HepG2 (cell line): ENCODE measurements around the gene NOL4L. TPM values are rescaled to one million over a fixed set of nuclear protein-coding genes. Genes with fewer than 3 reads are reported as not detected.

Experiments
- GABPA ChIP-seq, 2 experiments: IDR thresholded peaks; 2 replicates each; pipeline ENCODE4 v1.6.1; 2011 to 2016; ENCODE audit warnings: low read depth in 2 of 2, low read length in 1 of 2, missing biosample characterization in 1 of 2, missing genetic modification characterization in 1 of 2
- GATA4 ChIP-seq: sonication (generic); IDR thresholded peaks from 2 replicates; pipeline ENCODE4 v1.6.1; 2016; ENCODE audit warnings: antibody characterized with exemption, low read depth, borderline replicate concordance
- SMAD3 ChIP-seq: sonication (generic); formaldehyde crosslinking; IDR thresholded peaks from 2 replicates; pipeline ENCODE4 v1.4.0; 2020; ENCODE audit warnings: missing genetic modification reagents
- THAP11 ChIP-seq: IDR thresholded peaks from 2 replicates; pipeline ENCODE4 v1.6.1; 2016; ENCODE audit warnings: missing biosample characterization, missing genetic modification reagents
- ZFP36 ChIP-seq: fragments of 150-350 bp; IDR thresholded peaks from 2 replicates; pipeline ENCODE4 v1.6.1; 2018; ENCODE audit warnings: borderline replicate concordance, low read length, low read depth; ENCODE audit not compliant: partially characterized antibody
- ZNF263 ChIP-seq: sonication (generic); formaldehyde crosslinking; IDR thresholded peaks from 2 replicates; pipeline ENCODE4 v1.4.0; 2020; ENCODE audit warnings: missing genetic modification reagents
- ZNF296 ChIP-seq: sonication (generic); formaldehyde crosslinking; conservative IDR thresholded peaks from 2 replicates; pipeline ENCODE4 v1.5.0; 2020; ENCODE audit warnings: mild to moderate bottlenecking, missing genetic modification reagents
- ZNF761 ChIP-seq: sonication (generic); formaldehyde crosslinking; conservative IDR thresholded peaks from 2 replicates; pipeline ENCODE4 v1.4.0; 2020; ENCODE audit warnings: mild to moderate bottlenecking, missing genetic modification reagents
- ZNF777 ChIP-seq: sonication (generic); formaldehyde crosslinking; IDR thresholded peaks from 2 replicates; pipeline ENCODE4 v1.4.0; 2020; ENCODE audit warnings: missing genetic modification reagents
- ZNF788 ChIP-seq: sonication (generic); formaldehyde crosslinking; IDR thresholded peaks from 2 replicates; pipeline ENCODE4 v1.5.0; 2020; ENCODE audit warnings: mild to moderate bottlenecking, missing genetic modification reagents, borderline replicate concordance
- polyA plus RNA-seq, 8 experiments: library from polyadenylated mRNA; depleted of rRNA in 3 of 8; stranded (reverse) in 7 of 8; unstranded in 1 of 8; fragments of >200 nt; fragmentation: Illumina TruSeq in 4 of 8; extraction: Trizol in 4 of 8; gene quantifications; 2 replicates each; pipeline versions ENCODE4 v1.2.1 to v1.2.3, GENCODE V29; 2011 to 2016; ENCODE audit warnings: low read depth in 4 of 8, missing spikeins in 1 of 8, mixed read lengths in 1 of 8; ENCODE audit not compliant: insufficient read depth in 1 of 8
- total RNA-seq, 5 experiments: library from RNA; depleted of rRNA; stranded (reverse); fragments of >200 nt; fragmentation: Illumina TruSeq; extraction: Trizol; gene quantifications; 2 replicates each; pipeline ENCODE4 v1.2.3, GENCODE V29; 2016; ENCODE audit warnings: low read depth in 1 of 5
- TF ChIP-seq, protein P1 (sequence below): sonication (generic); formaldehyde crosslinking; IDR thresholded peaks from 2 replicates; pipeline ENCODE4 v1.9.0; 2021; ENCODE audit warnings: missing genetic modification reagents, borderline replicate concordance
- TF ChIP-seq, protein P2 (sequence below): sonication (generic); formaldehyde crosslinking; IDR thresholded peaks from 2 replicates; pipeline ENCODE4 v1.4.0; 2020; ENCODE audit warnings: missing genetic modification reagents
- TF ChIP-seq, protein P3 (sequence below), 2 experiments: sonication (generic) in 1 of 2; formaldehyde crosslinking in 1 of 2; IDR thresholded peaks; 2 replicates each; pipeline versions ENCODE4 v1.5.1 to v1.6.1; 2011 to 2020; ENCODE audit warnings: borderline replicate concordance in 1 of 2, low read depth in 1 of 2, low read length in 1 of 2, mild to moderate bottlenecking in 1 of 2, missing genetic modification reagents in 1 of 2, moderate library complexity in 1 of 2
- TF ChIP-seq, protein P4 (sequence below): sonication (generic); formaldehyde crosslinking; IDR thresholded peaks from 2 replicates; pipeline ENCODE4 v1.4.0; 2020; ENCODE audit warnings: missing genetic modification reagents
- TF ChIP-seq, protein P5 (sequence below): IDR thresholded peaks from 2 replicates; pipeline ENCODE4 v1.6.1; 2016; ENCODE audit warnings: low read depth, missing genetic modification reagents, missing compliant biosample characterization

NOL4L gene
- total and polyA plus RNA-seq, 2 of the 13 experiments (the other 11 are each of a cell fraction or from before 2014, with no cell fraction given), result 16.6 to 35.4 TPM

DNA sequence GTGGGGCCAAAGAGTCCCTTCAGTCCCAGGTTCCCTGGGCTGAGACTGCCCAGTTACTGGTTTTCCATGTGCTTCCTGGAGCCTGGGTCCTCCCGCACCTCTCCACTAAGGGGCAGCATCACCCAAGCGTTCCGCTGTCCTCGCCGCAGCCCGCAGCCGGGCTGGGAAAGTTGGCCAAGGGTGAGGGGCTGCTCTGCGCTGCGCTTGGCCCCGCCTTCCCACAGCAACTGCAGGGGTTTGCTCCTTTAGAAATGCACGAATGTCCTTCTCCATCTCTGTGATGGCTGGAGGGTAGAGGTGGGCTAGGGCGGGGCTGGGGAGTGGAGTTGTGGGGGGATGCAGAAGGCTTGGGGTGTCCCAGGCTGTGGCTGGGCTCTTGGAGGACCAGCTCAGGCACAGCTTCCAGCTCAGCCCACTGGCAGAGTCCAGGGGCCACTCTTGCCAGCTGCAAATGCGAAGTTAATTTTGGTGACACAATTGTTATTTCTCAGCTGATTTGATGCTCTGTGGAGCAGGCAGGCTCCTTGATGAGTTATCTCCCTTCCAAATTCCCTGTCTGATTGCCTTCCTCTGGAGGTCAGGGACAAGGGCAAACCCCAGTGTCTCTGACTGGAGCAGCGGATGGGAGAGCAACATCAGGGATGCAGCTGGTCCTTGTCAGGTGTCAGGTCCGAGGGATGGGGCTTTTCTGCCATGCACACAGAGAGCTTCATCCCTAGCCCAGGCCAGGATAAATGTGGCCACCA is 63.2 kb downstream of the NOL4L start (continued):
- TF ChIP-seq, protein P1, sequence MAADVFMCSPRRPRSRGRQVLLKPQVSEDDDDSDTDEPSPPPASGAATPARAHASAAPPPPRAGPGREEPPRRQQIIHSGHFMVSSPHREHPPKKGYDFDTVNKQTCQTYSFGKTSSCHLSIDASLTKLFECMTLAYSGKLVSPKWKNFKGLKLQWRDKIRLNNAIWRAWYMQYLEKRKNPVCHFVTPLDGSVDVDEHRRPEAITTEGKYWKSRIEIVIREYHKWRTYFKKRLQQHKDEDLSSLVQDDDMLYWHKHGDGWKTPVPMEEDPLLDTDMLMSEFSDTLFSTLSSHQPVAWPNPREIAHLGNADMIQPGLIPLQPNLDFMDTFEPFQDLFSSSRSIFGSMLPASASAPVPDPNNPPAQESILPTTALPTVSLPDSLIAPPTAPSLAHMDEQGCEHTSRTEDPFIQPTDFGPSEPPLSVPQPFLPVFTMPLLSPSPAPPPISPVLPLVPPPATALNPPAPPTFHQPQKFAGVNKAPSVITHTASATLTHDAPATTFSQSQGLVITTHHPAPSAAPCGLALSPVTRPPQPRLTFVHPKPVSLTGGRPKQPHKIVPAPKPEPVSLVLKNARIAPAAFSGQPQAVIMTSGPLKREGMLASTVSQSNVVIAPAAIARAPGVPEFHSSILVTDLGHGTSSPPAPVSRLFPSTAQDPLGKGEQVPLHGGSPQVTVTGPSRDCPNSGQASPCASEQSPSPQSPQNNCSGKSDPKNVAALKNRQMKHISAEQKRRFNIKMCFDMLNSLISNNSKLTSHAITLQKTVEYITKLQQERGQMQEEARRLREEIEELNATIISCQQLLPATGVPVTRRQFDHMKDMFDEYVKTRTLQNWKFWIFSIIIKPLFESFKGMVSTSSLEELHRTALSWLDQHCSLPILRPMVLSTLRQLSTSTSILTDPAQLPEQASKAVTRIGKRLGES (CRISPR knock-in tag), result no peak
- TF ChIP-seq GABPA (IDR thresholded peaks at IDR 0.05; ENCODE audit: low read depth, low read length) (no peak), GABPA (CRISPR knock-in tag; IDR thresholded peaks at IDR 0.05; ENCODE audit: low read depth) (no peak), ZNF777 (CRISPR knock-in tag) (peak; percentile 57; the same call in 1 of the 2 replicates), ZNF296 (CRISPR knock-in tag) (no peak; the same call in 1 of the 2 replicates), ZNF788 (peak; percentile 69; the same call in 1 of the 2 replicates), ZFP36 (peak; percentile 50), ZNF263 (peak; percentile 77), SMAD3 (0 out of 2 replicates have a peak, but pooled peaks have one; percentile 68), THAP11 (CRISPR knock-in tag) (peak; percentile 72), ZNF761 (0 out of 2 replicates have a peak, but pooled peaks have one; percentile 51), GATA4 (no peak)
- TF ChIP-seq, protein P2, sequence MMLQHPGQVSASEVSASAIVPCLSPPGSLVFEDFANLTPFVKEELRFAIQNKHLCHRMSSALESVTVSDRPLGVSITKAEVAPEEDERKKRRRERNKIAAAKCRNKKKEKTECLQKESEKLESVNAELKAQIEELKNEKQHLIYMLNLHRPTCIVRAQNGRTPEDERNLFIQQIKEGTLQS (CRISPR knock-in tag), result no peak
- TF ChIP-seq, protein P3, sequence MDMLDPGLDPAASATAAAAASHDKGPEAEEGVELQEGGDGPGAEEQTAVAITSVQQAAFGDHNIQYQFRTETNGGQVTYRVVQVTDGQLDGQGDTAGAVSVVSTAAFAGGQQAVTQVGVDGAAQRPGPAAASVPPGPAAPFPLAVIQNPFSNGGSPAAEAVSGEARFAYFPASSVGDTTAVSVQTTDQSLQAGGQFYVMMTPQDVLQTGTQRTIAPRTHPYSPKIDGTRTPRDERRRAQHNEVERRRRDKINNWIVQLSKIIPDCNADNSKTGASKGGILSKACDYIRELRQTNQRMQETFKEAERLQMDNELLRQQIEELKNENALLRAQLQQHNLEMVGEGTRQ (IDR thresholded peaks at IDR 0.05; ENCODE audit: low read depth, low read length), result no peak
- TF ChIP-seq, protein P3 (CRISPR knock-in tag; IDR thresholded peaks at IDR 0.05; ENCODE audit: borderline replicate concordance), result no peak
- TF ChIP-seq, protein P4, sequence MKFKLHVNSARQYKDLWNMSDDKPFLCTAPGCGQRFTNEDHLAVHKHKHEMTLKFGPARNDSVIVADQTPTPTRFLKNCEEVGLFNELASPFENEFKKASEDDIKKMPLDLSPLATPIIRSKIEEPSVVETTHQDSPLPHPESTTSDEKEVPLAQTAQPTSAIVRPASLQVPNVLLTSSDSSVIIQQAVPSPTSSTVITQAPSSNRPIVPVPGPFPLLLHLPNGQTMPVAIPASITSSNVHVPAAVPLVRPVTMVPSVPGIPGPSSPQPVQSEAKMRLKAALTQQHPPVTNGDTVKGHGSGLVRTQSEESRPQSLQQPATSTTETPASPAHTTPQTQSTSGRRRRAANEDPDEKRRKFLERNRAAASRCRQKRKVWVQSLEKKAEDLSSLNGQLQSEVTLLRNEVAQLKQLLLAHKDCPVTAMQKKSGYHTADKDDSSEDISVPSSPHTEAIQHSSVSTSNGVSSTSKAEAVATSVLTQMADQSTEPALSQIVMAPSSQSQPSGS (CRISPR knock-in tag), result peak; percentile 63; the same call in 1 of the 2 replicates
- TF ChIP-seq, protein P5, sequence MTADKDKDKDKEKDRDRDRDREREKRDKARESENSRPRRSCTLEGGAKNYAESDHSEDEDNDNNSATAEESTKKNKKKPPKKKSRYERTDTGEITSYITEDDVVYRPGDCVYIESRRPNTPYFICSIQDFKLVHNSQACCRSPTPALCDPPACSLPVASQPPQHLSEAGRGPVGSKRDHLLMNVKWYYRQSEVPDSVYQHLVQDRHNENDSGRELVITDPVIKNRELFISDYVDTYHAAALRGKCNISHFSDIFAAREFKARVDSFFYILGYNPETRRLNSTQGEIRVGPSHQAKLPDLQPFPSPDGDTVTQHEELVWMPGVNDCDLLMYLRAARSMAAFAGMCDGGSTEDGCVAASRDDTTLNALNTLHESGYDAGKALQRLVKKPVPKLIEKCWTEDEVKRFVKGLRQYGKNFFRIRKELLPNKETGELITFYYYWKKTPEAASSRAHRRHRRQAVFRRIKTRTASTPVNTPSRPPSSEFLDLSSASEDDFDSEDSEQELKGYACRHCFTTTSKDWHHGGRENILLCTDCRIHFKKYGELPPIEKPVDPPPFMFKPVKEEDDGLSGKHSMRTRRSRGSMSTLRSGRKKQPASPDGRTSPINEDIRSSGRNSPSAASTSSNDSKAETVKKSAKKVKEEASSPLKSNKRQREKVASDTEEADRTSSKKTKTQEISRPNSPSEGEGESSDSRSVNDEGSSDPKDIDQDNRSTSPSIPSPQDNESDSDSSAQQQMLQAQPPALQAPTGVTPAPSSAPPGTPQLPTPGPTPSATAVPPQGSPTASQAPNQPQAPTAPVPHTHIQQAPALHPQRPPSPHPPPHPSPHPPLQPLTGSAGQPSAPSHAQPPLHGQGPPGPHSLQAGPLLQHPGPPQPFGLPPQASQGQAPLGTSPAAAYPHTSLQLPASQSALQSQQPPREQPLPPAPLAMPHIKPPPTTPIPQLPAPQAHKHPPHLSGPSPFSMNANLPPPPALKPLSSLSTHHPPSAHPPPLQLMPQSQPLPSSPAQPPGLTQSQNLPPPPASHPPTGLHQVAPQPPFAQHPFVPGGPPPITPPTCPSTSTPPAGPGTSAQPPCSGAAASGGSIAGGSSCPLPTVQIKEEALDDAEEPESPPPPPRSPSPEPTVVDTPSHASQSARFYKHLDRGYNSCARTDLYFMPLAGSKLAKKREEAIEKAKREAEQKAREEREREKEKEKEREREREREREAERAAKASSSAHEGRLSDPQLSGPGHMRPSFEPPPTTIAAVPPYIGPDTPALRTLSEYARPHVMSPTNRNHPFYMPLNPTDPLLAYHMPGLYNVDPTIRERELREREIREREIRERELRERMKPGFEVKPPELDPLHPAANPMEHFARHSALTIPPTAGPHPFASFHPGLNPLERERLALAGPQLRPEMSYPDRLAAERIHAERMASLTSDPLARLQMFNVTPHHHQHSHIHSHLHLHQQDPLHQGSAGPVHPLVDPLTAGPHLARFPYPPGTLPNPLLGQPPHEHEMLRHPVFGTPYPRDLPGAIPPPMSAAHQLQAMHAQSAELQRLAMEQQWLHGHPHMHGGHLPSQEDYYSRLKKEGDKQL, result 0 out of 2 replicates have a peak, but pooled peaks have one; percentile 28
